Measurements from ENCODE around the gene SETBP1.

SETBP1 gene

GRCh38 chr18:44957461-44957860 lies 276.8 kb downstream of the SETBP1 start:
- no peak for DNase-seq (ENCODE audit: low read depth)
- TF ChIP-seq POLR2A (IDR thresholded peaks at IDR 0.05; ENCODE audit: extremely low read depth, insufficient read length): no peak
- no peak for TF ChIP-seq MAX (IDR thresholded peaks at IDR 0.05; ENCODE audit: low read depth, low read length)
- TF ChIP-seq MYC (IDR thresholded peaks at IDR 0.05; ENCODE audit: low read depth, low read length): no peak
- no peak for TF ChIP-seq CTCF (IDR thresholded peaks at IDR 0.05; ENCODE audit: low read depth, low read length)

GRCh38 chr18:44958040-44958439 lies 277.4 kb downstream of the SETBP1 start:
- TF ChIP-seq MYC (IDR thresholded peaks at IDR 0.05; ENCODE audit: low read depth, low read length): no peak
- TF ChIP-seq POLR2A (IDR thresholded peaks at IDR 0.05; ENCODE audit: extremely low read depth, insufficient read length): no peak
- no peak for TF ChIP-seq MAX (IDR thresholded peaks at IDR 0.05; ENCODE audit: low read depth, low read length)
- TF ChIP-seq CTCF (IDR thresholded peaks at IDR 0.05; ENCODE audit: low read depth, low read length): no peak
- DNase-seq (ENCODE audit: low read depth): no peak
- H3K4me3 ChIP-seq (ENCODE audit: low read depth, low read length): no peak overlapping the region

More at GRCh38 chr18:44957461-44957860, 276.8 kb downstream of the SETBP1 start:
- H3K4me3 ChIP-seq (ENCODE audit: low read depth, low read length): no peak overlapping the region

- no peak for DNase-seq (ENCODE audit: low read depth)
- H3K4me3 ChIP-seq (ENCODE audit: low read depth, low read length): no peak overlapping the region
- no peak for TF ChIP-seq MAX (IDR thresholded peaks at IDR 0.05; ENCODE audit: low read depth, low read length)
- TF ChIP-seq MYC (IDR thresholded peaks at IDR 0.05; ENCODE audit: low read depth, low read length): no peak
- TF ChIP-seq POLR2A (IDR thresholded peaks at IDR 0.05; ENCODE audit: extremely low read depth, insufficient read length): no peak
- TF ChIP-seq CTCF (IDR thresholded peaks at IDR 0.05; ENCODE audit: low read depth, low read length): no peak
These were observed 277.8 kb downstream of the SETBP1 start for GRCh38 chr18:44958455-44958854.

- DNase-seq (ENCODE audit: low read depth): no peak
These were observed 278.3 kb downstream of the SETBP1 start for GRCh38 chr18:44959013-44959412.

GRCh38 chr18:44960580-44960979 lies 279.9 kb downstream of the SETBP1 start:
- no peak overlapping the region for H3K4me3 ChIP-seq (ENCODE audit: low read depth, low read length)
- no peak for DNase-seq (ENCODE audit: low read depth)
- no peak for TF ChIP-seq CTCF (IDR thresholded peaks at IDR 0.05; ENCODE audit: low read depth, low read length)
- no peak for TF ChIP-seq MYC (IDR thresholded peaks at IDR 0.05; ENCODE audit: low read depth, low read length)
- TF ChIP-seq POLR2A (IDR thresholded peaks at IDR 0.05; ENCODE audit: extremely low read depth, insufficient read length): no peak
- TF ChIP-seq MAX (IDR thresholded peaks at IDR 0.05; ENCODE audit: low read depth, low read length): no peak

More at GRCh38 chr18:44959013-44959412, 278.3 kb downstream of the SETBP1 start:
- no peak for TF ChIP-seq POLR2A (IDR thresholded peaks at IDR 0.05; ENCODE audit: extremely low read depth, insufficient read length)
- TF ChIP-seq MAX (IDR thresholded peaks at IDR 0.05; ENCODE audit: low read depth, low read length): no peak
- no peak for TF ChIP-seq MYC (IDR thresholded peaks at IDR 0.05; ENCODE audit: low read depth, low read length)
- no peak for TF ChIP-seq CTCF (IDR thresholded peaks at IDR 0.05; ENCODE audit: low read depth, low read length)
- H3K4me3 ChIP-seq (ENCODE audit: low read depth, low read length): no peak overlapping the region

Data from NB4 (cell line).